K562 (cell line): ENCODE measurements around the gene SPANXN3. TPM values are rescaled to one million over a fixed set of nuclear protein-coding genes. Genes with fewer than 3 reads are reported as not detected.

Source experiments
- polyA plus RNA-seq, 8 experiments: library from polyadenylated mRNA; depleted of rRNA in 4 of 8; stranded (reverse) in 5 of 8; unstranded in 3 of 8; fragments of >200 nt; fragmentation: Nextera tagmentation in 2 of 8; fragmentation: Illumina TruSeq in 1 of 8; extraction: Ambion mirVana in 2 of 8; extraction: Trizol in 1 of 8; gene quantifications; 2 replicates each; pipeline versions ENCODE4 v1.2.1 to v1.2.3, GENCODE V29; 2011 to 2014; ENCODE audit warnings: inconsistent platforms in 1 of 8, missing spikeins in 1 of 8
- total RNA-seq, 7 experiments: library from RNA; depleted of rRNA in 6 of 7; stranded (reverse); fragments of >200 nt in 6 of 7; fragmentation: Illumina TruSeq in 2 of 7; extraction: Trizol in 2 of 7; gene quantifications; 2 replicates each; pipeline versions ENCODE4 v1.2.1 to v1.2.3, GENCODE V29; 2011 to 2021; ENCODE audit warnings: low replicate concordance in 1 of 7

The SPANXN3 gene
- total and polyA plus RNA-seq, 9 of the 15 experiments (the other 6 are each of a cell fraction or from before 2014, with no cell fraction given) = not detected

Other genes starting within 250 kb of the SPANXN3 start
- gene SLITRK4, start 118.6 kb upstream of the SPANXN3 start, total RNA-seq (2014; rRNA removed) = not detected in 2 replicates
- not detected in 2 replicates for gene SLITRK4, start 118.6 kb upstream of the SPANXN3 start, total RNA-seq (2014; rRNA removed; fragmentation: Illumina TruSeq; extraction: Trizol)
- not detected in 2 replicates for gene SLITRK4, start 118.6 kb upstream of the SPANXN3 start, total RNA-seq (2015; rRNA removed; fragmentation: Illumina TruSeq; extraction: Trizol)
- not detected in 2 replicates for gene SLITRK4, start 118.6 kb upstream of the SPANXN3 start, total RNA-seq (2021)
- not detected in 2 replicates for gene SLITRK4, start 118.6 kb upstream of the SPANXN3 start, polyA plus RNA-seq (2011; rRNA removed)
- not detected in 2 replicates for gene SLITRK4, start 118.6 kb upstream of the SPANXN3 start, polyA plus RNA-seq (2014; fragmentation: Illumina TruSeq; extraction: Trizol)
- gene SLITRK4, start 118.6 kb upstream of the SPANXN3 start, polyA plus RNA-seq (2014; fragmentation: Nextera tagmentation; extraction: Ambion mirVana) = not detected
- not detected in 2 replicates for gene SLITRK4, start 118.6 kb upstream of the SPANXN3 start, polyA plus RNA-seq (2014; rRNA removed)
- gene SPANXN2, start 203.3 kb upstream of the SPANXN3 start, total RNA-seq (2014; rRNA removed) = not detected in 2 replicates
- gene SPANXN2, start 203.3 kb upstream of the SPANXN3 start, total RNA-seq (2014; rRNA removed; fragmentation: Illumina TruSeq; extraction: Trizol) = not detected in 2 replicates
- not detected in 2 replicates for gene SPANXN2, start 203.3 kb upstream of the SPANXN3 start, total RNA-seq (2015; rRNA removed; fragmentation: Illumina TruSeq; extraction: Trizol)
- gene SPANXN2, start 203.3 kb upstream of the SPANXN3 start, total RNA-seq (2021) = not detected in 2 replicates
- gene SPANXN2, start 203.3 kb upstream of the SPANXN3 start, polyA plus RNA-seq (2011; rRNA removed) = not detected in 2 replicates
- gene SPANXN2, start 203.3 kb upstream of the SPANXN3 start, polyA plus RNA-seq (2014; fragmentation: Illumina TruSeq; extraction: Trizol) = not detected in 2 replicates
- gene SPANXN2, start 203.3 kb upstream of the SPANXN3 start, polyA plus RNA-seq (2014; fragmentation: Nextera tagmentation; extraction: Ambion mirVana) = not detected
- gene SPANXN2, start 203.3 kb upstream of the SPANXN3 start, polyA plus RNA-seq (2014; rRNA removed) = not detected in 2 replicates